K562 (cell line): ENCODE data around the gene INSIG1. TPM values are rescaled to one million over a fixed set of nuclear protein-coding genes. Genes with fewer than 3 reads are reported as not detected.

ENCODE experiments used
- MEF2A ChIP-seq: IDR thresholded peaks from 2 replicates; pipeline ENCODE4 v1.6.1; 2011; ENCODE audit warnings: low read depth, mild to moderate bottlenecking, low read length, moderate library complexity; ENCODE audit not compliant: control insufficient read depth
- NFIC ChIP-seq: fragments of 450-650 bp; IDR thresholded peaks from 2 replicates; pipeline ENCODE4 v1.6.1; 2017; ENCODE audit warnings: mild to moderate bottlenecking, inconsistent platforms
- POLR2B ChIP-seq: fragments of 450-650 bp; IDR thresholded peaks from 2 replicates; pipeline ENCODE4 v1.6.1; 2018; ENCODE audit warnings: low read depth; ENCODE audit not compliant: partially characterized antibody
- ZBTB12 ChIP-seq: fragments of 250-450 bp; sonication (Bioruptor Pico); IDR thresholded peaks from 2 replicates; pipeline ENCODE4 v1.4.0; 2020
- ZBTB40 ChIP-seq, 2 experiments: fragments of 450-650 bp in 1 of 2; sonication (generic) in 1 of 2; formaldehyde crosslinking in 1 of 2; IDR thresholded peaks; 2 replicates each; pipeline versions ENCODE4 v1.7.1 to v1.9.0; 2016 to 2022; ENCODE audit warnings: inconsistent platforms in 1 of 2, mild to moderate bottlenecking in 1 of 2, missing genetic modification reagents in 1 of 2
- ZNF134 ChIP-seq: fragments of 250-450 bp; sonication (Bioruptor Pico); conservative IDR thresholded peaks from 2 replicates; pipeline ENCODE4 v1.4.0; 2020
- ZNF277 ChIP-seq: fragments of 250-450 bp; sonication (Bioruptor Pico); IDR thresholded peaks from 2 replicates; pipeline ENCODE4 v1.8.0; 2022; ENCODE audit warnings: inconsistent platforms, mild to moderate bottlenecking, moderate library complexity, borderline replicate concordance
- ZNF764 ChIP-seq: fragments of 250-450 bp; sonication (Bioruptor Pico); IDR thresholded peaks from 2 replicates; pipeline ENCODE4 v1.4.0; 2020; ENCODE audit warnings: low read depth, mild to moderate bottlenecking, moderate library complexity
- polyA plus RNA-seq, 8 experiments: library from polyadenylated mRNA; depleted of rRNA in 4 of 8; stranded (reverse) in 5 of 8; unstranded in 3 of 8; fragments of >200 nt; fragmentation: Nextera tagmentation in 2 of 8; fragmentation: Illumina TruSeq in 1 of 8; extraction: Ambion mirVana in 2 of 8; extraction: Trizol in 1 of 8; gene quantifications; 2 replicates each; pipeline versions ENCODE4 v1.2.1 to v1.2.3, GENCODE V29; 2011 to 2014; ENCODE audit warnings: inconsistent platforms in 1 of 8, missing spikeins in 1 of 8
- total RNA-seq, 7 experiments: library from RNA; depleted of rRNA in 6 of 7; stranded (reverse); fragments of >200 nt in 6 of 7; fragmentation: Illumina TruSeq in 2 of 7; extraction: Trizol in 2 of 7; gene quantifications; 2 replicates each; pipeline versions ENCODE4 v1.2.1 to v1.2.3, GENCODE V29; 2011 to 2021; ENCODE audit warnings: low replicate concordance in 1 of 7
- TF ChIP-seq, protein P1 (sequence below): sonication (generic); formaldehyde crosslinking; IDR thresholded peaks from 2 replicates; pipeline ENCODE4 v1.8.0; 2022; ENCODE audit warnings: missing genetic modification reagents, mild to moderate bottlenecking, borderline replicate concordance

The INSIG1 gene
- total and polyA plus RNA-seq, 9 of the 15 experiments (the other 6 are each of a cell fraction or from before 2014, with no cell fraction given) = 57.1 to 787 (median 238) TPM

DNA sequence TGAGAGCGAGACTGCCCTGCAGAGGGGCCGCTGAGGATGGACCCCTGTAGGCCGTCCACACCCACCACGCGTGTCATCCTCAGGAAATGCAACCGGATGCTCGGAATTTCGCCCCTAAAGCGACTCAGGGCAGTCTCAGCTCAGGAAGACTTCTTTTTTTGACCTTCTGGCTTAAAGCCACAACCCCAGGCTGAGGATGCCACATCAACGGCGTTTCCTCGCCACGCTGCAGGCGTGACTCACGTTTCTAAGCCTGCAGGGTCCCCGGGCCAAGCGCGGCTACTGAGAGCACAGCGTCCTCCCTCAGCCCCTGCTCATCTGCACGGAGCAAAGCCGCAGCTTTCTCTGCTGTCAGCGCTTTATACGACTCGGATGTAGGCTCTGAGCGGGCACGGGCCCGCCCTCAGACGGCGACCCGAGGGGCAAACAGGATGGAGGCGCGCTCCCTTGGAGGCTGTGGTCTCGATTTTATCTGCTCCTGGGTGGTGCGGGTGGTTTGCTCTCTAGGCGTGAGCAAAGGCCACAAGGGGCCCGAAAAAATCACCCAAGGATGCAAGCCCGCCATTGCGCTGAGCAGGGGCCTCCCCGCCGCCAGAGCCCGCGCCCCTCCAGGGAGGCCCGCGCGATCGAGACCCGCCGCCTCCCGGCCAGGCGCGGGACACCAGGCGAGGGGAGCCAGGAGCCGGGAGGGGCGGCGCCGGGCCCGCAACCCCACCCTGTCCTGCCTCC, 726 bp upstream of the INSIG1 start (continued):
- TF ChIP-seq, protein P1, sequence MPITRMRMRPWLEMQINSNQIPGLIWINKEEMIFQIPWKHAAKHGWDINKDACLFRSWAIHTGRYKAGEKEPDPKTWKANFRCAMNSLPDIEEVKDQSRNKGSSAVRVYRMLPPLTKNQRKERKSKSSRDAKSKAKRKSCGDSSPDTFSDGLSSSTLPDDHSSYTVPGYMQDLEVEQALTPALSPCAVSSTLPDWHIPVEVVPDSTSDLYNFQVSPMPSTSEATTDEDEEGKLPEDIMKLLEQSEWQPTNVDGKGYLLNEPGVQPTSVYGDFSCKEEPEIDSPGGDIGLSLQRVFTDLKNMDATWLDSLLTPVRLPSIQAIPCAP (CRISPR knock-in tag) = peak; percentile 33; the same call in 1 of the 2 replicates
- 0 out of 2 replicates have a peak, but pooled peaks have one; percentile 37 for TF ChIP-seq ZNF134 (CRISPR knock-in tag)
- peak; percentile 85 for TF ChIP-seq NFIC
- 0 out of 2 replicates have a peak, but pooled peaks have one; percentile 46 for TF ChIP-seq ZBTB40 (IDR thresholded peaks at IDR 0.05)
- no peak for TF ChIP-seq ZBTB40 (CRISPR knock-in tag; IDR thresholded peaks at IDR 0.05)
- no peak for TF ChIP-seq ZBTB12 (CRISPR knock-in tag)
- no peak for TF ChIP-seq MEF2A
- peak; percentile 79; the same call in 1 of the 2 replicates for TF ChIP-seq ZNF764
- TF ChIP-seq POLR2B = peak; percentile 43
- TF ChIP-seq ZNF277 (CRISPR knock-in tag) = no peak
